SJCRH30 (cell line): ENCODE results near the gene STEAP4. TPM values are rescaled to one million over a fixed set of nuclear protein-coding genes. Genes with fewer than 3 reads are reported as not detected.
"Not testable (repeated sequence)": the region's sequence is repeated elsewhere in the genome, so short reads cannot be mapped to it uniquely, and the experiment has no call there.

ENCODE experiments used
- DNase-seq, 2 experiments: peaks; one replicate each; pipeline ENCODE4 v3.0.0-alpha.2; 2015 to 2020
- H3K27ac ChIP-seq: fragments of 250-450 bp; sonication (Bioruptor Pico); 2 replicates; pipeline ENCODE4 v1.5.1; 2020; ENCODE audit warnings: mild to moderate bottlenecking, moderate library complexity
- H3K27me3 ChIP-seq: fragments of 250-450 bp; sonication (Bioruptor Pico); 2 replicates; pipeline ENCODE4 v1.5.1; 2020; ENCODE audit warnings: mild to moderate bottlenecking, moderate library complexity
- H3K36me3 ChIP-seq: fragments of 250-450 bp; sonication (Bioruptor Pico); 2 replicates; pipeline ENCODE4 v1.5.1; 2020; ENCODE audit warnings: mild to moderate bottlenecking, moderate library complexity
- H3K4me1 ChIP-seq: fragments of 250-450 bp; sonication (Bioruptor Pico); 2 replicates; pipeline ENCODE4 v1.5.1; 2020; ENCODE audit warnings: mild to moderate bottlenecking, moderate library complexity
- H3K4me3 ChIP-seq: fragments of 250-450 bp; sonication (Bioruptor Pico); 2 replicates; pipeline ENCODE4 v1.5.1; 2020; ENCODE audit warnings: mild to moderate bottlenecking, moderate library complexity
- H3K9me3 ChIP-seq: fragments of 250-450 bp; sonication (Bioruptor Pico); replicated peaks from 2 replicates; pipeline ENCODE4 v1.5.1; 2020; ENCODE audit warnings: mild to moderate bottlenecking, moderate library complexity
- total RNA-seq: library from RNA; depleted of rRNA; stranded (reverse); fragments of >200 nt; shearing (Covaris generic); gene quantifications from 2 replicates; pipeline ENCODE4 v1.2.3, GENCODE V29; 2014

Gene STEAP4
- total RNA-seq, 1 experiment from 2014 or later, result not detected

DNA sequence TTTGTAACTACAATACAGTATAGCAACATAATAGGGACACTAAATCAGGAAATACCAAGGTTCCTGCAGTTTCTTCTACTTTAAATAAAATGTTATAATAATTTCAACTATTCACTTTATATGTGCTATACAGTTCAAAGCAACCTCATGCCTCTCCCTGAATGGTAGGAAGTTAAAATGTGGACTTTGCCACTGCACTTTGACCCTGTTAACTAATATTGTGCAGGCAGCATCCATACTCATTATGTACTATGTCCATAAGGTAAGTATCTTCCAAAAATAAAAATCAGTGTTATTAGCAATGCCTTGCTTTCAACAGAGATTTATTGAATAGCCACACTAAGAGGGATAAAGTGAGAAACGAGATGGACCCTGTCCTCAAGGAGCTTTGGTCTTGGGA lies 4.8 kb downstream of the STEAP4 start:
- Histone ChIP-seq H3K9me3 (no peaks in the 10 kb centered on the region), H3K27ac (no peak overlapping the region), H3K4me1 (peaks cover 24% of the 10 kb centered on the region), H3K36me3 (no peaks in the 10 kb centered on the region), H3K27me3 (no peaks in the 10 kb centered on the region), H3K4me3 (no peak overlapping the region)
- DNase-seq, result no peak

GRCh38 chr7:88300401-88300945 lies 6.2 kb downstream of the STEAP4 start:
- no peak overlapping the region for H3K4me3 ChIP-seq
- H3K4me1 ChIP-seq, result peaks cover 24% of the 10 kb centered on the region
- no peaks in the 10 kb centered on the region for H3K9me3 ChIP-seq
- peak overlapping the region; percentile 25 for H3K27ac ChIP-seq
- peak in 1 of 2 experiments; percentile 18 for DNase-seq
- H3K36me3 ChIP-seq, result no peaks in the 10 kb centered on the region
- no peaks in the 10 kb centered on the region for H3K27me3 ChIP-seq

GRCh38 chr7:88299126-88299525 lies 7.6 kb downstream of the STEAP4 start:
- Histone ChIP-seq H3K4me3 (no peak overlapping the region), H3K9me3 (no peaks in the 10 kb centered on the region), H3K27ac (no peak overlapping the region), H3K27me3 (no peaks in the 10 kb centered on the region), H3K4me1 (peaks cover 24% of the 10 kb centered on the region), H3K36me3 (no peaks in the 10 kb centered on the region)
- DNase-seq, result no peak

GRCh38 chr7:88293866-88294265 lies 12.8 kb downstream of the STEAP4 start:
- H3K36me3 ChIP-seq, result no peaks in the 10 kb centered on the region
- H3K4me1 ChIP-seq, result peaks cover 2% of the 10 kb centered on the region; the same call in 1 of the 2 replicates
- no peak overlapping the region for H3K27ac ChIP-seq
- H3K9me3 ChIP-seq, result no peaks in the 10 kb centered on the region
- no peak overlapping the region for H3K4me3 ChIP-seq
- H3K27me3 ChIP-seq, result no peaks in the 10 kb centered on the region
- DNase-seq, result no peak

DNA sequence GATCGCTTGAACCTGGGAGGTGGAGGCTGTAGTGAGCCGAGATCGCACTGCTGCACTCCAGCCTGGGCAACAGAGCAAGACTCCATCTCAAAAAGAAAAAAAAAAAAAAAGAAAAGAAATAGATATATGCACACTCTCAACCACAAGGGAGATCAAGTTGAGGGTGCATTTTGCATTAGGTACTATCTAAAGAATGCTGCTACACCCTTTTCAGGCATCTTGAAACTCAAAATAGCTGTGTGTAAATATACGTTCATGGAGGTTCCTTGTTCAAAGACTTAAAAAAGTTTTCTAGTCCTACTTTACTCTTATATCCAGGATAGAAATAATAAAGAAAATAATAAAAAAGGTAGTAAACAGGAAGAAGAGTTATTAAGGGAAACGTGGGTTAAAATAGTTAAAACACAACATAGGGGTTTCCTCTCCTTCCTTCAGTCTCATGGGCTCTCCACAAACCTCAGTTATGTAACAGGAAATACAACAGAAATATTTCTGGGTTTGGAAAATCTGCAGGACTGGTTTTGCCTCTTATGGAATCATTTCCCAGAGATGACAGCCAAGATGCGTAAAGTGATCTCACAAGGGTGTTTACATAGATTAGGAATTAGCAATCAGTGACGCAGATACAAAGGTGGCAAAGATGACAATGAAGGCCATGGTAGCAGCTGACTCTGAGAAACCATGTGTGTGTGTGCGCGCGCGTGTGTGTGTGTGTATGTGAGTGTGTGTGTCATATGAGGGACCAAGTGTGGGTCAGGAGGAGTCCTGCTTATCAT lies 15.1 kb downstream of the STEAP4 start:
- H3K4me1 ChIP-seq, result peaks cover 2% of the 10 kb centered on the region; the same call in 1 of the 2 replicates

GRCh38 chr7:88290491-88290890 lies 16.2 kb downstream of the STEAP4 start:
- Histone ChIP-seq H3K27me3 (no peaks in the 10 kb centered on the region), H3K36me3 (no peaks in the 10 kb centered on the region), H3K9me3 (no peaks in the 10 kb centered on the region), H3K4me3 (no peak overlapping the region), H3K27ac (no peak overlapping the region), H3K4me1 (peaks cover 2% of the 10 kb centered on the region; the same call in 1 of the 2 replicates)
- DNase-seq, result no peak

More for the DNA sequence above, 15.1 kb downstream of the STEAP4 start:
- H3K27ac ChIP-seq, result peak overlapping the region; percentile 35; the same call in 1 of the 2 replicates
- no peaks in the 10 kb centered on the region for H3K9me3 ChIP-seq
- no peaks in the 10 kb centered on the region for H3K27me3 ChIP-seq
- H3K36me3 ChIP-seq, result no peaks in the 10 kb centered on the region
- H3K4me3 ChIP-seq, result no peak overlapping the region
- DNase-seq, result peak; percentile 49

DNA sequence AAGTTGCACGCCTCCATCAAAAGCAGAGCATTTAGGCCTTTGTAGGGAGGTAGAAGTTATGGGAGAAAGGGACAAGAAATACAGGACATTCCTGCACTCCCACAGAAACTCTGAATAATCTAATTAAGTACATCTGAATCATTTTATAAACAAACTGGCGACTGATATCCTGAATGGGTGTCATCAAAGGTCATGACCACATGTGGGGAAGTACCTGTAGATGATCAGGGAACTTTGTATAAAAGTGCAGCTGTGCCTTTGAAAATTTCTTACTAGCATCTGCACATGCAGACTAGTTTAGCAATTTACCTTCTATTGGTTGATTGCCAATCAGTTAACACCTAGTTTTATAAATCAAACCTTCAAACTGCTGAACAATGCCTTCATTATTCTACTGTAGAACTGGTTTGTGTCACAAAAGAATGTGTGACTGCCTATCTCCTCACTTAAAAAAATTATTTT lies 17.1 kb downstream of the STEAP4 start:
- no peaks in the 10 kb centered on the region for H3K36me3 ChIP-seq
- no peaks in the 10 kb centered on the region for H3K9me3 ChIP-seq
- H3K27me3 ChIP-seq, result no peaks in the 10 kb centered on the region
- no peak overlapping the region for H3K27ac ChIP-seq
- DNase-seq, result no peak
- peaks cover 2% of the 10 kb centered on the region; the same call in 1 of the 2 replicates for H3K4me1 ChIP-seq
- no peak overlapping the region for H3K4me3 ChIP-seq

- Histone ChIP-seq H3K36me3 (no peaks in the 10 kb centered on the region), H3K27ac (no peak overlapping the region), H3K27me3 (no peaks in the 10 kb centered on the region), H3K4me1 (0 out of 2 replicates have a peak, but pooled peaks cover 2% of the 10 kb centered on the region), H3K9me3 (peaks cover 4% of the 10 kb centered on the region; the same call in 1 of the 2 replicates), H3K4me3 (no peak overlapping the region)
- no peak for DNase-seq
These were observed 24.9 kb downstream of the STEAP4 start for GRCh38 chr7:88281749-88282148.

GRCh38 chr7:88280801-88281200 lies 25.9 kb downstream of the STEAP4 start:
- Histone ChIP-seq H3K9me3 (peaks cover 4% of the 10 kb centered on the region; the same call in 1 of the 2 replicates), H3K27ac (no peak overlapping the region), H3K36me3 (no peaks in the 10 kb centered on the region), H3K4me3 (no peak overlapping the region), H3K27me3 (no peaks in the 10 kb centered on the region), H3K4me1 (0 out of 2 replicates have a peak, but pooled peaks cover 2% of the 10 kb centered on the region)
- DNase-seq, result no peak

- Histone ChIP-seq H3K27ac (no peak overlapping the region), H3K27me3 (no peaks in the 10 kb centered on the region), H3K9me3 (peaks cover 4% of the 10 kb centered on the region; the same call in 1 of the 2 replicates), H3K4me3 (no peak overlapping the region), H3K4me1 (0 out of 2 replicates have a peak, but pooled peaks cover 2% of the 10 kb centered on the region), H3K36me3 (no peaks in the 10 kb centered on the region)
- DNase-seq, result no peak
These were observed 27.4 kb downstream of the STEAP4 start for GRCh38 chr7:88279323-88279722.

- Histone ChIP-seq H3K36me3 (no peaks in the 10 kb centered on the region), H3K9me3 (peaks cover 4% of the 10 kb centered on the region; the same call in 1 of the 2 replicates), H3K4me1 (0 out of 2 replicates have a peak, but pooled peaks cover 2% of the 10 kb centered on the region), H3K27ac (no peak overlapping the region), H3K4me3 (no peak overlapping the region), H3K27me3 (no peaks in the 10 kb centered on the region)
- DNase-seq, result no peak
These were observed 27.8 kb downstream of the STEAP4 start for GRCh38 chr7:88278881-88279280.

DNA sequence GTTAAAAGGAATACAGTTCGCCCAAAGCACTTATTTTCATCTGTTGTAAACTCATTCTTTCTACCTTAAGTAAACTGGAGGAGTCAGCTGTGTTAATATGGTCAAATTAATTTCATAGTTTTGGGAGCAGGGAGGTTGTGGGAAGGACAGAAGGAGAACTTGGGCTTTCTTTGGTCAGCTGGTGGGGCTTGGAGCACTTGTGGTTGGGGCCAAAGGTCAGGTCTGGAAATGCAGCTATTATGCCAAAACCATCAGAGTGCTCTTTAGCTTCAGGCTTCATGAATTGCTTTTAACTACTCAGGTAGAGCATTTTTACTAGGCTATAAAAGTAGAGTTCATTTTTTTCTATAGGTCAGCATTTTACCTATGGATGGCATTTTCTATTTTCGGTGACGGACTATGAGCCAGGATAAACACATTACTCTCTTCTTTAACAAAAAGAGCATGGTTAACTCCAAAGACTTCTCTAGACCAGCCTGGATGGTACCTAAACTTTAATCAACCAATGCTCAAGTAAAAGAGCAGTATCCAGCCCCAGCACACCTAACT lies 30.0 kb downstream of the STEAP4 start:
- H3K4me1 ChIP-seq, result 0 out of 2 replicates have a peak, but pooled peaks cover 2% of the 10 kb centered on the region
- no peaks in the 10 kb centered on the region for H3K27me3 ChIP-seq
- H3K4me3 ChIP-seq, result no peak overlapping the region
- H3K36me3 ChIP-seq, result no peaks in the 10 kb centered on the region
- no peaks in the 10 kb centered on the region for H3K9me3 ChIP-seq
- DNase-seq, result peak in 1 of 2 experiments; percentile 16
- H3K27ac ChIP-seq, result no peak overlapping the region

DNA sequence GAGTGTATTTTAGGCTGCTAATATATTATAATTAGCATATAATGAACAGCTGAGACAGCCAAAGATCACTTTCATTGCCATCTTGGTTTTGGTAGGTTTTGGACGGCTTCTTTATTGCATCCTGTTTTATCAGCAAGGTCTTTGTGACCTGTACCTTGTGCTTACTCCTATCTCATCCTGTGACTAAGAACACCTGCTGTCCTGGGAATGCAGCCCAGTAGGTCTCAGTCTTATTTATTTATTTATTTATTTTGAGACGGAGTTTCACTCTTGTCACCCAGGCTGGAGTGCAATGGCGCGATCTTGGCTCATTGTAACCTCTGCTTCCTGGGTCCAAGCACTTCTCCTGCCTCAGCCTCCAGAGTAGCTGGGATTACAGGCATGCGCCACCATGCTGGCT lies 31.8 kb downstream of the STEAP4 start:
- H3K4me3 ChIP-seq, H3K9me3 ChIP-seq, H3K4me1 ChIP-seq, H3K27me3 ChIP-seq, DNase-seq, H3K36me3 ChIP-seq, H3K27ac ChIP-seq: not testable (repeated sequence)

- DNase-seq, result no peak
- no peaks in the 10 kb centered on the region for H3K9me3 ChIP-seq
- H3K27ac ChIP-seq, result no peak overlapping the region
- no peaks in the 10 kb centered on the region for H3K36me3 ChIP-seq
- H3K4me3 ChIP-seq, result no peak overlapping the region
- H3K4me1 ChIP-seq, result no peaks in the 10 kb centered on the region; the same call in 1 of the 2 replicates
- H3K27me3 ChIP-seq, result no peaks in the 10 kb centered on the region
These were observed 37.1 kb downstream of the STEAP4 start for GRCh38 chr7:88269586-88269985.

GRCh38 chr7:88268858-88269257 lies 37.8 kb downstream of the STEAP4 start:
- H3K27me3 ChIP-seq, result no peaks in the 10 kb centered on the region

More at GRCh38 chr7:88268858-88269257, 37.8 kb downstream of the STEAP4 start:
- Histone ChIP-seq H3K27ac (no peak overlapping the region), H3K9me3 (no peaks in the 10 kb centered on the region), H3K36me3 (no peaks in the 10 kb centered on the region), H3K4me1 (no peaks in the 10 kb centered on the region; the same call in 1 of the 2 replicates), H3K4me3 (no peak overlapping the region)
- DNase-seq, result no peak
